Limb (tissue), 2 donors: ENCODE measurements around the gene FIBCD1.

Experiments
- DNase-seq, 2 donors: peaks; one replicate each; pipeline ENCODE4 v3.0.0-alpha.2; 2016; ENCODE audit errors: extremely low spot score in 2 of 2

The FIBCD1 gene

DNA sequence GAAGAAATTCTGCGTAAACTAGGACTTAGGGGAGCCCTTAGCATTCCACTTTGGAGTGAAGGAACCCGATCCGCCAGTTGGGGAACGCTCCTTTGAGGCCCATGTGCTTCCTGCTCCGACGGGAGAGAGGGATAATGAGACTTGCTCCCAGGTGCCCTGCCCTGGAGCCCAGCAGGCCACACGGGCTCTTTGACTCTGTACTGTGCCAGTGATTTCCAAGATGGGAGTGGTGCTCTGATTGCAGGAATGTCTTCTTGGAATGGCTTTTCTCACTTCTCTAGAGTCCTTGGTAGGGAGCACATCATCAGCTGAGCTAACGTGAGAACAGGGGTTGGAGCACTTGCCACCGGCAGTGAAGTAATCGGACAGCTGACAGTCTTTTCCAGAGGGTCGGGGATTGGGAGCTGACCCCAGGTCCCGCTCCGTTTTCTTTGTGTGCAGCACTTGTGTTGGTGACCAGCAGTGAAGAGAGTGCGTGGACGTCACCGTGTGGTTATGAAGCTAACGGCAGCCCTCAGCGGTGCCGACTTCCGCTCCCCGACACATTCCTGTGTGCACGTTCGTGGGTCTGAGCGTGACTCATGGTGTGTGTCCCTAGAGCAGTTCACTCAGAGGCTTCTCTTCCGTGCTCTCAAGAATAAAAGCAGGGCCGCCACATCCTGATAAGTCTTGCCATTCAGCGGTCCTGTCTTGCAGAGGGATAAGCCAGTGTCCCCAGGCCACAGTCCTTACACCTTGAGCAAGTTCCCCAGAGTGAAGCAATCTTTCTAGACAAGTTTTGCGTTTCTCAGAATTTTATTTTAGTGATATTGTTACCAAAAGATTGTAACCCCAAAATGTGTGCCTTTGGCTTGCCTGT is 78.4 kb downstream of the FIBCD1 start:
- peak; percentile 66 to 75 for DNase-seq

GRCh38 chr9:130858739-130859705 is 80.0 kb downstream of the FIBCD1 start:
- DNase-seq: no peak

DNA sequence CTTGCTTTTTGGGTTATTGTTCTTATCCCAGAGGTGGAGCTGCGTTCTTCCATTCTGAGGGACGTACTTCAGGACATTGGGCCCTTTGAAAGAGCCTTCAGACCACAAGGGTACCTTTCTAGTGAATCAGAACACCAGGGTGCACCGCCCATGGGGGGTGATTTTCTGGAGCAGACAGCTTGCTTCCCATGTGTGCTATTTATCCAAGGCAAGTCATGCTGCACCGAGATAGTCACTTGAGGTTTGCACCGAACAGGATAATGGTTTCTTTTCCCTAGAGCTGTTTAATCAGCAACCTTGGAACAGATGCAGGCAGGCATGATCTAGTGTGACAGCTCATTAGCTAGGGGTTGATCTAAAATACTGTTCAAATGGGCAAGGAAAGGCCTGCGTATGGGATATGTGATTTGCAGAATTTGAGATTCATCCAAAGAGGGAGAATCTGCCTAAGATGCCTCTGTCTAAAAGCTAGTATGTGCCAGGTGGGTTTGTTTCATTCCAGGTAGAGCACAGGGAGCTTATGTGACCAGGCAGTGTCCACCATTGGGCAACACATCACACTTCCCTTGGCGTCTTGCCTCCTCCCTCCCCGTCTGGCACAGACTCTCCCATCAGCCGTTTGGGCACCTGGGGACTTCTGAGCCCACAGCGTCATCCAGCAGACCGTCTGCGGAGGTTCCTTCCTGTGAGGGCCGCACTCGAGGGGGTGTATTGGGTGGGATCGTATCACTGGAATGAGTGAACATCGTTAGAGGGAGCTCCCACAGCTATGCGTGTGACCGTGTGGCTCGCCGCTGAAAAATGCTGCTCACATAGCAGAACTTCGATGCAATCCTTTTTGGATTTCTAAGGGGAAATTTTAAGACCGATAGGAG is 80.9 kb downstream of the FIBCD1 start:
- peak in 1 of 2 donors; percentile 61 for DNase-seq

DNA sequence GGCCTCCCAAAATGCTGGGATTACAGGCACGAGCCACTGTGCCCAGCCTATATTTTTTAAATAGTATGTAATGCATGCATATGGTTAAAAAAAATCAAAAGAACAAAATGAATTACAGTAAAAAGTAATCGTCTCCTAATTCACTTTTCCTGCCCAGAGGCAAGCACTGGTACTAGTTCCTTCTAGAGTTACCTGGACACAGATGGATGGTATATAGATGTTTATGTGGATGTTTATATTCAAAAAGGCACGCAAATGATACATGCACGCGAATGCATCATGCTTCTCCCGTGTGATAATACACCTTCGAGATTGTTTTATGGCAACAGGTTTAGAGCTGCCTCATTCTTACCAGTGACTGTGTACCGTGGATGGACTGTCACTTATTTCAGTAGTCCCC is 82.6 kb downstream of the FIBCD1 start:
- DNase-seq: no peak

GRCh38 chr9:130854835-130855234 is 84.2 kb downstream of the FIBCD1 start:
- DNase-seq: no peak

- DNase-seq: no peak
These were observed 85.0 kb downstream of the FIBCD1 start for GRCh38 chr9:130854092-130854491.

- DNase-seq: no peak
These were observed 86.2 kb downstream of the FIBCD1 start for GRCh38 chr9:130852801-130853200.
